Psoas muscle (tissue), 8 donors: ENCODE results near the gene ANKZF1. TPM values are rescaled to one million over a fixed set of nuclear protein-coding genes. Genes with fewer than 3 reads are reported as not detected.

ENCODE experiments used
- ATAC-seq, 4 donors: fragments of 200-7000 bp; cut with Tn5 transposase; one replicate each; pipeline ENCODE4 v1.9.1; 2020; ENCODE audit warnings: moderate library complexity in 3 of 4, mild to moderate bottlenecking in 2 of 4
- DNase-seq, 2 donors: peaks; one replicate each; pipeline ENCODE4 v3.0.0-alpha.2; 2020
- H3K27ac ChIP-seq: fragments of 200-600 bp; one replicate; pipeline ENCODE4 v1.8.0; 2022
- H3K27me3 ChIP-seq, 3 donors: fragments of 200-600 bp in 1 of 3; one replicate each; pipeline versions ENCODE4 v1.6.1 to v1.8.0; 2013 to 2022; ENCODE audit warnings: low read length in 2 of 3, mild to moderate bottlenecking in 2 of 3, moderate library complexity in 1 of 3; ENCODE audit not compliant: insufficient read depth in 3 of 3
- H3K36me3 ChIP-seq, 2 donors: fragments of 200-600 bp in 1 of 2; one replicate each; pipeline versions ENCODE4 v1.6.1 to v1.8.0; 2013 to 2022; ENCODE audit warnings: low read depth in 1 of 2, mild to moderate bottlenecking in 1 of 2, moderate library complexity in 1 of 2; ENCODE audit not compliant: insufficient read depth in 1 of 2
- H3K4me1 ChIP-seq: fragments of 200-600 bp; one replicate; pipeline ENCODE4 v1.8.0; 2022
- H3K4me3 ChIP-seq: fragments of 200-600 bp; one replicate; pipeline ENCODE4 v1.8.0; 2022; ENCODE audit warnings: mild to moderate bottlenecking
- H3K9me3 ChIP-seq: fragments of 200-600 bp; one replicate; pipeline ENCODE4 v1.8.0; 2022
- WGBS, 3 donors: extraction: QIAGEN DNeasy Blood & Tissue Kit; methylation state at CpG; one replicate each; pipeline versions ENCODE4 v1.1.6 to v1.1.7; 2013; 5-methylcytosine and 5-hydroxymethylcytosine counted together
- intact Hi-C, 2 donors: fragments of 100-400 bp; cut with DNase I; formaldehyde crosslinking; loops; one replicate each; pipeline versions ENCODE4 v1.11.0 to v1.14.2; 2022
- polyA plus RNA-seq, 3 donors: library from polyadenylated mRNA; stranded (reverse); fragments of 200-250 nt; gene quantifications; one replicate each; pipeline ENCODE4 v1.2.3, GENCODE V29; 2013
- total RNA-seq, 4 donors: library from RNA; stranded (reverse); fragmentation: NEBNext Ultra II Directional in 2 of 4; extraction: Animal tissue kit (Norgen Biotek cat#: 25700) in 2 of 4; gene quantifications; one replicate each; pipeline versions ENCODE4 v1.2.1 to v1.2.4, GENCODE V29; 2021 to 2023
- TF ChIP-seq, protein P1 (sequence below): fragments of 200-600 bp; IDR thresholded peaks from one replicate; pipeline ENCODE4 v1.8.0; 2022; ENCODE audit warnings: antibody characterized with exemption
- donor health status: healthy with polysubstance abuse.
- donor health status: DM: no; HTN: no; CAD: no; lungs with moderate emphysema.
- donor health status: Bipolar disorder and iron deficiency.
- donor health status: healthy.
- donor health status: DM: yes; HTN: yes; CAD: no.
- donor health status: DM: no; HTN: no; CAD: no.
- donor health status: DM: no; HTN: no; CAD: no.
- donor health status: DM: yes; HTN: yes; CAD: no.

ANKZF1 gene
- total and polyA plus RNA-seq, 7 donors = 8.7 to 29.4 (median 14.9) TPM

DNA sequence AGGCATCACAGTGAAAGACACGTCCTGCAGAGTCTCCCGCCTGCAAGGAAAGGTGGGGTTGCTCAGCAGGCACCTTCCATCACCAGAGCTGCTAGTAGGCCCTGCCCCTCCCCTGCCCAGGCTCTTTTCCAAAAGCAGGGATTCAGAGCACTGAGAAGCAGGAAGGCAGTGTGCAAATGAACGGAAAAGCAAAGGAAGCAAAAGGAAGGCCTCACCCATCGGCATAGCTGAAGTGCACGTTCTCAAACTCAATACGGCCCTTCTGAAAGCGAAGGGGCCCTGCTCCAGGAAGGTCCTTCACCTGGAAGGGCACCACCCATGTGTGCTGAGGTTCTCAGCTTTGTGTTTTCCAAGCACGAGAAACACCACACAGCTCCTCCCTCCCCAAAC is 16.6 kb upstream of the ANKZF1 start:
- Histone ChIP-seq H3K9me3 (no peaks in the 10 kb centered on the region), H3K4me3 (no peak overlapping the region), H3K4me1 (peaks cover 19% of the 10 kb centered on the region), H3K36me3 (peaks cover 3 to 88% of the 10 kb centered on the region in 2 donors), H3K27ac (no peak overlapping the region), H3K27me3 (no peaks in the 10 kb centered on the region)
- TF ChIP-seq, protein P1, sequence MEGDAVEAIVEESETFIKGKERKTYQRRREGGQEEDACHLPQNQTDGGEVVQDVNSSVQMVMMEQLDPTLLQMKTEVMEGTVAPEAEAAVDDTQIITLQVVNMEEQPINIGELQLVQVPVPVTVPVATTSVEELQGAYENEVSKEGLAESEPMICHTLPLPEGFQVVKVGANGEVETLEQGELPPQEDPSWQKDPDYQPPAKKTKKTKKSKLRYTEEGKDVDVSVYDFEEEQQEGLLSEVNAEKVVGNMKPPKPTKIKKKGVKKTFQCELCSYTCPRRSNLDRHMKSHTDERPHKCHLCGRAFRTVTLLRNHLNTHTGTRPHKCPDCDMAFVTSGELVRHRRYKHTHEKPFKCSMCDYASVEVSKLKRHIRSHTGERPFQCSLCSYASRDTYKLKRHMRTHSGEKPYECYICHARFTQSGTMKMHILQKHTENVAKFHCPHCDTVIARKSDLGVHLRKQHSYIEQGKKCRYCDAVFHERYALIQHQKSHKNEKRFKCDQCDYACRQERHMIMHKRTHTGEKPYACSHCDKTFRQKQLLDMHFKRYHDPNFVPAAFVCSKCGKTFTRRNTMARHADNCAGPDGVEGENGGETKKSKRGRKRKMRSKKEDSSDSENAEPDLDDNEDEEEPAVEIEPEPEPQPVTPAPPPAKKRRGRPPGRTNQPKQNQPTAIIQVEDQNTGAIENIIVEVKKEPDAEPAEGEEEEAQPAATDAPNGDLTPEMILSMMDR = no peak
- ATAC-seq = no peak
- no peak for DNase-seq
- WGBS, 3 donors = 79 to 81% (median 79%) methylated on average over 8 of the region's 8 CpGs
- intact Hi-C loops = no loop called here

DNA sequence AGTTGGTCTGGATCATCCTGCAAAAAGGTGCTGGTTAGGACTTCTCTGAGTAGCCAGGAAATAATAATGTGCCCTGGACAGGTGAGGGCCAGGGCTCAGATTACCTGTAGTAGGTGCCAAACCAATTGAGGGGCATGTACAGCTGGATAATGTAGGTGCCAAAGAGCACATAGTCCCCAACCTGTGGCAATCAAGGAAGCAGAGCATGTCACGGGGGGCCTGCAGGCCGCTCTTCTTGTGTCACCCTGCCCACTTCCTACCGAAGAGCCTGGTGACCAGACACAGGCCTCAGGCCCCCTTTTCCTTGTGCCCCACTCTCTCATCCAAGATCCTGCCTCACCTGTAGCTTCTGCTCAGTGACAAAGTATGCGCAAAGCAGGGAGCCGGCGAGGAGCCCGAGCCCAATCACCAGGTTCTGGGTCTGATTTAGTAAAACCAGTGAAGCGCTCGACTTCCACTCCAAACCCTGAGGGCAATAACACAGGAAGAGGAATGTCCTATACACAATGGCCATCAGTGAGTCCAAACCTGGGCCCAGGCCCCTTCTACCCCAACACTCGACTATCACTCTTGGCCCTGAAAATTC is 16.0 kb upstream of the ANKZF1 start:
- TF ChIP-seq, protein P1 = no peak
- H3K27me3 ChIP-seq = no peaks in the 10 kb centered on the region
- no peak overlapping the region for H3K4me3 ChIP-seq
- WGBS, 3 donors = 91 to 94% (median 94%) methylated on average over 10 of the region's 10 CpGs
- no peak overlapping the region for H3K27ac ChIP-seq
- intact Hi-C loops = no loop called here
- ATAC-seq (no peak), DNase-seq (no peak)
- no peaks in the 10 kb centered on the region for H3K9me3 ChIP-seq
- H3K36me3 ChIP-seq = peaks cover 3 to 83% of the 10 kb centered on the region in 2 donors
- peaks cover 15% of the 10 kb centered on the region for H3K4me1 ChIP-seq

DNA sequence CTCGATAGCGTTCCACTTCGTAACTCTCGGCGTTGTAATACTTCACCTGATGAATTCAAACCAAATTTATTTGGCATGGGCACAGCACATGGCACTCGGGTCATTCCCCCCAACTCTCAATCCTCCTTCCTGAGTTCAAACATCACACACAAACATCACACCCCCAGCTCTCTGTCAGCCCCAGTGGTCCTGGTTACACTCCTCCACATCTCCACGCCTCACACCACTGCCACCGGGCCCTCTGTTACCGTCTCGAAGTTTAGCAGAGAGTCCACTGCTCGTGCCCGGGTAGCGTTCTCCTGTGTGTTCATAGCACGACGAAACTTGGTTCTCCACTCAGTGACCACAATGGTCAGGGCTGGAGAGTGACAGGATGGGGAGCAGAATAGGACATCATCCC is 15.5 kb upstream of the ANKZF1 start:
- Histone ChIP-seq H3K4me3 (no peak overlapping the region), H3K36me3 (peaks cover 3 to 77% of the 10 kb centered on the region in 2 donors), H3K27me3 (no peaks in the 10 kb centered on the region), H3K4me1 (peaks cover 15% of the 10 kb centered on the region), H3K27ac (no peak overlapping the region), H3K9me3 (no peaks in the 10 kb centered on the region)
- intact Hi-C loops = no loop called here
- ATAC-seq (no peak), DNase-seq (no peak)
- TF ChIP-seq, protein P1 = no peak
- 93 to 96% (median 94%) methylated on average over 15 of the region's 15 CpGs for WGBS, 3 donors

DNA sequence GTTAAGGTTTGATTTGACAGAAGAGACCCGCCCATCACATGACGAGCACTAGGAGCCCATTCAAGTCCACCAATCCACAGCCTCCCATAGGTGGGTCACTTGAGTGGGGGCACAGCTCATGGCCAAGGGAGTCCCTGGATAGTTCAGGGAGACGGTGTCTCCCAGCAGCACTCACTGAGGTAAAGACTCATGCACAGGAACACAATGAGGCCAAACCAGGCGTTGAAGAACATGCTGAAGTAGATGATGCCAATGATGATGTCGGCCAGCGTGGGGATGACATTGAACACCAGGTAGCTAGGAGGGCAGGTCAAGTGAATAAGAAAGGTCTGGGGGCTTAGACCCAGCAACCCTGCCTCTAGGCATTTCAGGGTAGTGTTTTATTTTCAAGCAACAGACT is 14.8 kb upstream of the ANKZF1 start:
- Histone ChIP-seq H3K27ac (no peak overlapping the region), H3K4me3 (no peak overlapping the region), H3K9me3 (no peaks in the 10 kb centered on the region), H3K4me1 (peaks cover 22% of the 10 kb centered on the region), H3K36me3 (peaks cover 0 to 75% of the 10 kb centered on the region in 2 donors), H3K27me3 (no peaks in the 10 kb centered on the region)
- WGBS, 3 donors = 81 to 91% (median 84%) methylated on average over 6 of the region's 6 CpGs
- TF ChIP-seq, protein P1 = no peak
- intact Hi-C loops = loop anchor here in 1 of 2 donors (5.0 kb wide), 1 partner anchor 37 kb away; the partner anchor contains the start of genes CNPPD1 and RETREG2
- DNase-seq = no peak
- ATAC-seq = no peak
